Fibroblast of pulmonary artery (primary cell): Measurements from ENCODE around the gene FAM9B.

Experiments
- DNase-seq: peaks from one replicate; pipeline ENCODE4 v3.0.0-alpha.2; 2010; ENCODE audit warnings: low read depth
- H3K4me3 ChIP-seq: replicated peaks from 2 replicates; pipeline ENCODE4 v1.5.1; 2011; ENCODE audit warnings: low read depth, mild to moderate bottlenecking, control low read depth, low read length, moderate library complexity
- CTCF ChIP-seq: IDR thresholded peaks from 2 replicates; pipeline ENCODE4 v1.5.1; 2011; ENCODE audit warnings: mild to moderate bottlenecking, control low read depth, low read length, inconsistent platforms; ENCODE audit errors: missing control alignments

FAM9B gene

GRCh38 chrX:9062641-9063040, 28.7 kb upstream of the FAM9B start:
- no peak for DNase-seq
- H3K4me3 ChIP-seq = no peak overlapping the region
- TF ChIP-seq CTCF = no peak

GRCh38 chrX:9055354-9055753, 21.4 kb upstream of the FAM9B start:
- no peak for TF ChIP-seq CTCF
- no peak overlapping the region for H3K4me3 ChIP-seq
- no peak for DNase-seq

- H3K4me3 ChIP-seq = no peak overlapping the region
- TF ChIP-seq CTCF = no peak
- no peak for DNase-seq
Measured at GRCh38 chrX:9052081-9052480, 18.2 kb upstream of the FAM9B start.

- H3K4me3 ChIP-seq = no peak overlapping the region
- DNase-seq = no peak
- TF ChIP-seq CTCF = no peak
Measured at GRCh38 chrX:9050331-9050730, 16.4 kb upstream of the FAM9B start.

- H3K4me3 ChIP-seq = no peak overlapping the region
- no peak for DNase-seq
- no peak for TF ChIP-seq CTCF
Measured at GRCh38 chrX:9048801-9049200, 14.9 kb upstream of the FAM9B start.

GRCh38 chrX:9038244-9038643, 4.3 kb upstream of the FAM9B start:
- no peak overlapping the region for H3K4me3 ChIP-seq
- TF ChIP-seq CTCF = no peak
- no peak for DNase-seq

GRCh38 chrX:9037296-9037695, 3.4 kb upstream of the FAM9B start:
- no peak for TF ChIP-seq CTCF
- H3K4me3 ChIP-seq = no peak overlapping the region
- no peak for DNase-seq
